Measurements from ENCODE around the gene SLC52A1.

DNA sequence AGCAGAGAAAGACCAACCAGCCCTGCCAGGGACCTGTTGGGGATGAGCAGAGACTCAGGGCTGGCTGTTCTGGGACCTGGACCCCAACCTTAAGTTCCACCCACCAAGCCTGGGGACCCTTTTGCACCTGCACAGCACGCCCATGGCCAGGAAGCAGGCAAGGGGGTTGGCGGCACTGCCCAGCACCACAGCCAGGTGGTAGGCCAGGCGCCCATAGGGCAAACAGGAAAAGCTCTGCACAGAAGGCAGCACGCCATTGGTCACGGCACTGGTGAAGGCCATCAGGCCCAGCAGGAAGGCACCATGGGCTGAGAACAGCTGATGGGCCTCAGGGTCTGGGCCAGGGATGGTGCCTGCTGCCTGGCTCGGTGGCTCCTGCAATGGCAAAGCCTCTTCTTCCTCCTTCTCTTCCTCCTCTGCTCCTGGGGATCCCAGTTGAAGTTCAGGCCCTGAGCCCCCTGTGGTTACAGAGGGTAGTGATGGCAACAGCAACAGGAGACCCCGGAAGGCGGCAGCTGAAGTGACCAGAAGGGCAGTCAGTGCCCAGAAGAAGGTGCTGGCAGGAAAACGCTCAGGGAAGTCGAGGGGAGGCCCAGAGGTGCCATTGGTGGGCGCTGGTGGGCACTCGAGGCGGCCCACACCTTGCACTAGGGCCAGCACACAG is 1.7 kb downstream of the SLC52A1 start:
- TF ChIP-seq EZH2phosphoT487 (IDR thresholded peaks at IDR 0.05; ENCODE audit: low read length) (no peak), CTCF (IDR thresholded peaks at IDR 0.05; ENCODE audit: low read length) (no peak)
